Activated CD8-positive, alpha-beta memory T cell treated with anti-CD3 and anti-CD28 coated beads for 48 hours (primary cell): Measurements from ENCODE around the gene GPR37L1.

Source experiments
- DNase-seq, 3 experiments: peaks; one replicate each; pipeline ENCODE4 v3.0.0-alpha.2; 2020; ENCODE audit warnings: low read depth in 2 of 3, low spot score in 2 of 3

GPR37L1 gene

GRCh38 chr1:202122639-202123335 lies at the start of gene GPR37L1:
Gene GPR37L1, plus strand, starts transcription at chr1:202122917. Its CDS starts 47 bp downstream, at chr1:202122964.
- DNase-seq: no peak

- no peak for DNase-seq
Observed at GRCh38 chr1:202073206-202073605, 49.5 kb upstream of the GPR37L1 start.

- no peak for DNase-seq
Observed at GRCh38 chr1:202074985-202075384, 47.7 kb upstream of the GPR37L1 start.

GRCh38 chr1:202075389-202075788 lies 47.3 kb upstream of the GPR37L1 start:
- no peak for DNase-seq

- DNase-seq: no peak
Observed at GRCh38 chr1:202076050-202076511, 46.6 kb upstream of the GPR37L1 start.

GRCh38 chr1:202078241-202078640 lies 44.5 kb upstream of the GPR37L1 start:
- no peak for DNase-seq

GRCh38 chr1:202081992-202082391 lies 40.7 kb upstream of the GPR37L1 start:
- DNase-seq: no peak

- DNase-seq: no peak
Observed at GRCh38 chr1:202084791-202085681, 37.7 kb upstream of the GPR37L1 start.

- no peak for DNase-seq
Observed at GRCh38 chr1:202085682-202086373, 36.9 kb upstream of the GPR37L1 start.

- DNase-seq: no peak
Observed at GRCh38 chr1:202086579-202087350, 36.0 kb upstream of the GPR37L1 start.

- no peak for DNase-seq
Observed at GRCh38 chr1:202088206-202088605, 34.5 kb upstream of the GPR37L1 start.

GRCh38 chr1:202090994-202091393 lies 31.7 kb upstream of the GPR37L1 start:
- no peak for DNase-seq

GRCh38 chr1:202093858-202094257 lies 28.9 kb upstream of the GPR37L1 start:
- no peak for DNase-seq

- DNase-seq: no peak
Observed at GRCh38 chr1:202101184-202101583, 21.5 kb upstream of the GPR37L1 start.

- no peak for DNase-seq
Observed at GRCh38 chr1:202104073-202104472, 18.6 kb upstream of the GPR37L1 start.

- DNase-seq: no peak
Observed at GRCh38 chr1:202105571-202106339, 17.0 kb upstream of the GPR37L1 start.

GRCh38 chr1:202106340-202107254 lies 16.1 kb upstream of the GPR37L1 start:
- no peak for DNase-seq

GRCh38 chr1:202107321-202107761 lies 15.4 kb upstream of the GPR37L1 start:
- no peak for DNase-seq
